HepG2 (cell line): ENCODE measurements around the gene STPG4. TPM values are rescaled to one million over a fixed set of nuclear protein-coding genes. Genes with fewer than 3 reads are reported as not detected.
A peak's percentile ranks its signal among the peaks of the same experiment; 100 is the strongest.

ENCODE experiments used
- ATAC-seq: fragments of 200-7000 bp; cut with Tn5 transposase; 3 replicates; pipeline ENCODE4 v1.9.1; 2020; ENCODE audit warnings: mild to moderate bottlenecking, moderate library complexity
- BruUV-seq: library from RNA; stranded (reverse); fragments of 400-500 nt; replicated peaks from 2 replicates; lab custom pipeline; 2021; lab: Mats Ljungman, UMichigan
- CTCF ChIA-PET: fragments of 300-600 bp; formaldehyde crosslinking; extraction: SDS; loops from one replicate; lab custom pipeline; 2021; ENCODE audit warnings: low total read pairs, inconsistent platforms, low intra/inter-chr PET ratio; lab: Yijun Ruan, JAX
- POLR2A ChIA-PET: fragments of 350-600 bp; sonication (Branson Sonifier 250); formaldehyde crosslinking; loops from one replicate; lab custom pipeline; 2020; ENCODE audit warnings: antibody characterized with exemption, inconsistent platforms; lab: Yijun Ruan, JAX
- DNase-seq: peaks from one replicate; pipeline ENCODE4 v3.0.0-alpha.2; 2015; ENCODE audit warnings: low spot score
- FAIRE-seq: peaks from 3 replicates; lab custom pipeline; 2011; peaks lifted over from hg19 to GRCh38; lab: Jason Lieb, UNC
- H2AFZ ChIP-seq: one replicate; pipeline ENCODE4 v1.6.1; 2011; ENCODE audit warnings: low read length, inconsistent platforms
- H3K27ac ChIP-seq: fragments of 300-600 bp; 3 replicates; pipeline ENCODE4 v1.8.0; 2011; ENCODE audit warnings: mixed run types, mild to moderate bottlenecking, mixed read lengths, low read length, inconsistent platforms; ENCODE audit not compliant: insufficient read depth; ENCODE audit errors: extremely low read length
- H3K27me3 ChIP-seq, 2 experiments: fragments of 200-600 bp in 1 of 2; 2 replicates in 1 of 2; 3 replicates in 1 of 2; pipeline versions ENCODE4 v1.6.0 to v1.8.0; 2011; ENCODE audit warnings: low read length in 2 of 2, mild to moderate bottlenecking in 2 of 2, moderate library complexity in 2 of 2, inconsistent platforms in 1 of 2; ENCODE audit not compliant: insufficient read depth in 2 of 2, control insufficient read depth in 1 of 2
- H3K36me3 ChIP-seq, 2 experiments: fragments of 200-600 bp in 1 of 2; replicated peaks in 1 of 2; 2 replicates in 1 of 2; 3 replicates in 1 of 2; pipeline versions ENCODE4 v1.5.1 to v1.8.0; 2011; ENCODE audit warnings: low read length in 2 of 2, inconsistent platforms in 1 of 2; ENCODE audit not compliant: insufficient read depth in 2 of 2, control insufficient read depth in 1 of 2
- H3K4me1 ChIP-seq: 2 replicates; pipeline ENCODE4 v1.5.1; 2012; ENCODE audit warnings: low read length, inconsistent platforms; ENCODE audit not compliant: insufficient read depth
- H3K4me2 ChIP-seq: 2 replicates; pipeline ENCODE4 v1.6.0; 2011; ENCODE audit warnings: low read depth, low read length, inconsistent platforms
- H3K4me3 ChIP-seq, 3 experiments: fragments of 200-600 bp in 1 of 3; sonication (generic), shearing (Covaris generic) in 1 of 3; replicated peaks in 1 of 3; 2 replicates each; pipeline ENCODE4 v1.5.1; 2011 to 2016; ENCODE audit warnings: low read length in 3 of 3, inconsistent platforms in 2 of 3, low read depth in 2 of 3, mild to moderate bottlenecking in 2 of 3, control low read depth in 1 of 3, mixed read lengths in 1 of 3; ENCODE audit not compliant: insufficient read depth in 1 of 3
- H3K79me2 ChIP-seq: one replicate; pipeline ENCODE4 v1.6.1; 2011; ENCODE audit warnings: low read length, inconsistent platforms; ENCODE audit not compliant: insufficient read depth
- H3K9ac ChIP-seq: 2 replicates; pipeline ENCODE4 v1.6.0; 2011; ENCODE audit warnings: mild to moderate bottlenecking, low read depth, low read length, inconsistent platforms; ENCODE audit not compliant: insufficient read depth
- H3K9me3 ChIP-seq: 2 replicates; pipeline ENCODE4 v1.5.1; 2012; ENCODE audit warnings: mild to moderate bottlenecking, low read length
- H4K20me1 ChIP-seq: 2 replicates; pipeline ENCODE4 v1.6.0; 2011; ENCODE audit warnings: inconsistent platforms, mild to moderate bottlenecking, low read length, moderate library complexity; ENCODE audit not compliant: insufficient read depth
- ARNTL ChIP-seq: sonication (generic); formaldehyde crosslinking; IDR thresholded peaks from 2 replicates; pipeline ENCODE4 v1.4.0; 2020; ENCODE audit warnings: mild to moderate bottlenecking, missing genetic modification reagents
- CEBPB ChIP-seq: IDR thresholded peaks from 2 replicates; pipeline ENCODE4 v1.6.1; 2011; ENCODE audit warnings: low read depth, low read length, improper control_type of control experiment, borderline replicate concordance
- MEF2D ChIP-seq: sonication (generic); formaldehyde crosslinking; IDR thresholded peaks from 2 replicates; pipeline ENCODE4 v1.5.1; 2020; ENCODE audit warnings: mild to moderate bottlenecking, missing genetic modification reagents
- SMARCE1 ChIP-seq: fragments of 450-650 bp; IDR thresholded peaks from 2 replicates; pipeline ENCODE4 v1.6.1; 2017; ENCODE audit warnings: borderline replicate concordance
- STAG1 ChIP-seq: sonication (generic); formaldehyde crosslinking; IDR thresholded peaks from 2 replicates; pipeline ENCODE4 v1.4.0; 2020; ENCODE audit warnings: missing genetic modification reagents
- ZBTB21 ChIP-seq: sonication (generic); formaldehyde crosslinking; IDR thresholded peaks from 2 replicates; pipeline ENCODE4 v1.4.0; 2020; ENCODE audit warnings: missing genetic modification reagents
- ZNF17 ChIP-seq: sonication (generic); formaldehyde crosslinking; IDR thresholded peaks from 2 replicates; pipeline ENCODE4 v1.5.0; 2020; ENCODE audit warnings: mild to moderate bottlenecking, missing genetic modification reagents
- ZNF737 ChIP-seq: sonication (generic); formaldehyde crosslinking; IDR thresholded peaks from 2 replicates; pipeline ENCODE4 v1.5.0; 2020; ENCODE audit warnings: missing genetic modification reagents, mild to moderate bottlenecking, borderline replicate concordance
- ZSCAN22 ChIP-seq: sonication (generic); formaldehyde crosslinking; IDR thresholded peaks from 2 replicates; pipeline ENCODE4 v1.4.0; 2020; ENCODE audit warnings: mild to moderate bottlenecking, missing genetic modification reagents
- WGBS: methylation state at CpG from one replicate; pipeline ENCODE4 v1.1.6; 2017; ENCODE audit warnings: low lambda C conversion rate; 5-methylcytosine and 5-hydroxymethylcytosine counted together
- in situ Hi-C: cut with HindIII; loops from 2 replicates; pipeline ENCODE4 v1.10.0; 2017; ENCODE audit warnings: low pct_unique_long_range_greater_than_20kb; ENCODE audit not compliant: extremely low pct_ligation_motif_present
- intact Hi-C: fragments of 100-400 bp; cut with micrococcal nuclease; formaldehyde crosslinking; loops from one replicate; pipeline ENCODE4 v1.10.0; 2022; ENCODE audit not compliant: unreplicated experiment
- polyA plus RNA-seq, 8 experiments: library from polyadenylated mRNA; depleted of rRNA in 3 of 8; stranded (reverse) in 7 of 8; unstranded in 1 of 8; fragments of >200 nt; fragmentation: Illumina TruSeq in 4 of 8; extraction: Trizol in 4 of 8; gene quantifications; 2 replicates each; pipeline versions ENCODE4 v1.2.1 to v1.2.3, GENCODE V29; 2011 to 2016; ENCODE audit warnings: low read depth in 4 of 8, missing spikeins in 1 of 8, mixed read lengths in 1 of 8; ENCODE audit not compliant: insufficient read depth in 1 of 8
- total RNA-seq, 5 experiments: library from RNA; depleted of rRNA; stranded (reverse); fragments of >200 nt; fragmentation: Illumina TruSeq; extraction: Trizol; gene quantifications; 2 replicates each; pipeline ENCODE4 v1.2.3, GENCODE V29; 2016; ENCODE audit warnings: low read depth in 1 of 5
- TF ChIP-seq, protein P1 (sequence below): sonication (generic); formaldehyde crosslinking; IDR thresholded peaks from 2 replicates; pipeline ENCODE4 v1.4.0; 2020; ENCODE audit warnings: missing genetic modification reagents
- TF ChIP-seq, protein P2 (sequence below): sonication (generic); formaldehyde crosslinking; IDR thresholded peaks from 2 replicates; pipeline ENCODE4 v1.5.1; 2020; ENCODE audit warnings: mild to moderate bottlenecking, missing genetic modification reagents, borderline replicate concordance

STPG4 gene
- total and polyA plus RNA-seq, 2 of the 13 experiments (the other 11 are each of a cell fraction or from before 2014, with no cell fraction given): 0.11 to 0.15 TPM

DNA sequence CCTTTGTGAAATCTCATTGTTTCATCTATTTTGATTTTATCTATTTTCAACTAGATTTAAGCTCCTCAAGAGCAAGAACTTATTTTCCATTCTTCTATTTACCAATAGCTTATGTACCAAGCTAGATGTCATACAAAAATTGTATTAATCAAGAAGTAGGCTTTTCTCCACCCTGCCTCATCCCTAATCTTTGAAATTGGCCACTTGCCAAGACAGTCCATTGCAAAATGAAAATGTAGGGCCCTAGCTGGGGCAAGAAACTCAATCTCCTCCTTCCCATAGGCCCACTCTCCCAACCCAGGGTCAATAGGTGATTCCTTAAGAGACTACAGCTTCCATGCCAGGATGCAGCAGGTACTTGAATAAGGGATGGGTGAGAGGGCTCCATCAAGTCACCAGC lies 39.3 kb upstream of the STPG4 start (continued):
- TF ChIP-seq STAG1 (CRISPR knock-in tag): no peak
- no peak for TF ChIP-seq SMARCE1

DNA sequence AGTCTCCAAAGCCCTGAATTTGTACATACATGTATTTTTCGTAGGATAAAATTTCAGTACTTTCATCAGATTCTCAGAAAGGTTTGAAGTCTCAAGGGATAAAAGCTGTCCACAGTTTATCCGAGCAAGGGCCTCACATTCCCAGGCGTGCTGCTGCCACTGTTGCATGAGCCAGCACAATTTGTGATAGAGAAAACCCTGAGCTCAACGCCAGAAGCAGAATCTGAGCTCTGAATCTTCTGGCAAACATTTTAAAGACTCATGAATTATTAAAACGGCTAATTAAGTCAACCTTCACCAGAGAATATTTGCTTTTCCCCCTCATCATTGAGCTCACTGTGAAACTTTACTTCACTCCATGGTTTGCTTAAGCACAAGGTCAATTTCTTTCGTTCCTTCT lies 38.5 kb upstream of the STPG4 start:
- H3K27ac ChIP-seq: no peak overlapping the region
- intact Hi-C loops: no loop called here
- in situ Hi-C loops: no loop called here
- 4% methylated on average over 6 of the region's 6 CpGs for WGBS
- DNase-seq (no peak), ATAC-seq (no peak), FAIRE-seq (no peak)
- H3K79me2 ChIP-seq: no peaks in the 10 kb centered on the region
- no peaks in the 10 kb centered on the region for H3K36me3 ChIP-seq
- H3K27me3 ChIP-seq: peaks cover 1 to 3% of the 10 kb centered on the region in 2 experiments; a peak in 3 of 5 replicates
- BruUV-seq: no TSS peak
- H3K4me1 ChIP-seq: peaks cover 61% of the 10 kb centered on the region
- ChIA-PET CTCF (no interaction called here), POLR2A (no interaction called here)
- no peak for TF ChIP-seq ZSCAN22
- TF ChIP-seq MEF2D (CRISPR knock-in tag): 0 out of 2 replicates have a peak, but pooled peaks have one; percentile 13
- no peaks in the 10 kb centered on the region for H4K20me1 ChIP-seq
- H2AFZ ChIP-seq: no peak overlapping the region
- H3K9me3 ChIP-seq: no peaks in the 10 kb centered on the region
- H3K9ac ChIP-seq: no peak overlapping the region
- peak overlapping the region in 1 of 3 experiments; percentile 54; a peak in 1 of 6 replicates for H3K4me3 ChIP-seq
- peak overlapping the region; percentile 92 for H3K4me2 ChIP-seq

DNA sequence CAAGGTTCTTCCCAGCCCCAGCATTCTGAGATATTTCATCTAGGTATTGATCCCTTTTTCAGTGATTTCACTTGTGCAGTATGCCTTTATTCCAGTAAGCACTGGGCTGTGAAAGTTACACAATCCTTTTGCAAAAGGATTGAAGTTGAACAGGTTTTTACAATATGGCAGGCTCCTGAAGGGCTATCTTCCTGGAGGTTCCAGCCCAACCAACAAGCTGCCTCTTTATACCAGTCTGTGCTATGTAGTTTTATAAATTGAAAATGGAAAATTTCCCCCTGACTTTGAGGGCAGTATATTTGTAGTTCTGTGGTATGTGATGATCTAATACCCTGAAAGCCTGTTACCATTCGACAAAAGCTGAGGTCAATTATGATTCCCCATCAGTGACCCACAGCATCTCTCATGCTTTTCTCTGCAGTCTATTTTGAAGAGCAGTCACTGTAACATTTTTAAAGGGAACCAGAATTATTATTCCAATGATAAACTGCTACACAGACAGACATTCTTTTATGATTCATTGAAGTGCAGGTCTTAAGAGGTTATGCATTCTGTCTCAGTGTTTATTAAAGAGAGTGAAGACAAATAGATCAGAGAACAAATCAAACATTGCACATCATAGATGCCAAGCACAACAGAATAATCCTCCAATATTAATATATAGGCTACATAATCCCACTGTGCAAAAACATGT lies 35.2 kb upstream of the STPG4 start:
- no peak overlapping the region for H3K27ac ChIP-seq
- in situ Hi-C loops (no loop called here), intact Hi-C loops (no loop called here)
- H4K20me1 ChIP-seq: no peaks in the 10 kb centered on the region
- no peak for ATAC-seq
- no peak overlapping the region for H3K4me2 ChIP-seq
- H3K9ac ChIP-seq: no peak overlapping the region
- H3K36me3 ChIP-seq: no peaks in the 10 kb centered on the region
- no peak overlapping the region for H2AFZ ChIP-seq
- TF ChIP-seq ZNF737 (CRISPR knock-in tag) (no peak), ZNF17 (CRISPR knock-in tag) (no peak), ZBTB21 (CRISPR knock-in tag) (no peak), ARNTL (CRISPR knock-in tag) (no peak), CEBPB (peak; percentile 82)
- TF ChIP-seq, protein P1, sequence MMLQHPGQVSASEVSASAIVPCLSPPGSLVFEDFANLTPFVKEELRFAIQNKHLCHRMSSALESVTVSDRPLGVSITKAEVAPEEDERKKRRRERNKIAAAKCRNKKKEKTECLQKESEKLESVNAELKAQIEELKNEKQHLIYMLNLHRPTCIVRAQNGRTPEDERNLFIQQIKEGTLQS (CRISPR knock-in tag): no peak
- TF ChIP-seq, protein P2, sequence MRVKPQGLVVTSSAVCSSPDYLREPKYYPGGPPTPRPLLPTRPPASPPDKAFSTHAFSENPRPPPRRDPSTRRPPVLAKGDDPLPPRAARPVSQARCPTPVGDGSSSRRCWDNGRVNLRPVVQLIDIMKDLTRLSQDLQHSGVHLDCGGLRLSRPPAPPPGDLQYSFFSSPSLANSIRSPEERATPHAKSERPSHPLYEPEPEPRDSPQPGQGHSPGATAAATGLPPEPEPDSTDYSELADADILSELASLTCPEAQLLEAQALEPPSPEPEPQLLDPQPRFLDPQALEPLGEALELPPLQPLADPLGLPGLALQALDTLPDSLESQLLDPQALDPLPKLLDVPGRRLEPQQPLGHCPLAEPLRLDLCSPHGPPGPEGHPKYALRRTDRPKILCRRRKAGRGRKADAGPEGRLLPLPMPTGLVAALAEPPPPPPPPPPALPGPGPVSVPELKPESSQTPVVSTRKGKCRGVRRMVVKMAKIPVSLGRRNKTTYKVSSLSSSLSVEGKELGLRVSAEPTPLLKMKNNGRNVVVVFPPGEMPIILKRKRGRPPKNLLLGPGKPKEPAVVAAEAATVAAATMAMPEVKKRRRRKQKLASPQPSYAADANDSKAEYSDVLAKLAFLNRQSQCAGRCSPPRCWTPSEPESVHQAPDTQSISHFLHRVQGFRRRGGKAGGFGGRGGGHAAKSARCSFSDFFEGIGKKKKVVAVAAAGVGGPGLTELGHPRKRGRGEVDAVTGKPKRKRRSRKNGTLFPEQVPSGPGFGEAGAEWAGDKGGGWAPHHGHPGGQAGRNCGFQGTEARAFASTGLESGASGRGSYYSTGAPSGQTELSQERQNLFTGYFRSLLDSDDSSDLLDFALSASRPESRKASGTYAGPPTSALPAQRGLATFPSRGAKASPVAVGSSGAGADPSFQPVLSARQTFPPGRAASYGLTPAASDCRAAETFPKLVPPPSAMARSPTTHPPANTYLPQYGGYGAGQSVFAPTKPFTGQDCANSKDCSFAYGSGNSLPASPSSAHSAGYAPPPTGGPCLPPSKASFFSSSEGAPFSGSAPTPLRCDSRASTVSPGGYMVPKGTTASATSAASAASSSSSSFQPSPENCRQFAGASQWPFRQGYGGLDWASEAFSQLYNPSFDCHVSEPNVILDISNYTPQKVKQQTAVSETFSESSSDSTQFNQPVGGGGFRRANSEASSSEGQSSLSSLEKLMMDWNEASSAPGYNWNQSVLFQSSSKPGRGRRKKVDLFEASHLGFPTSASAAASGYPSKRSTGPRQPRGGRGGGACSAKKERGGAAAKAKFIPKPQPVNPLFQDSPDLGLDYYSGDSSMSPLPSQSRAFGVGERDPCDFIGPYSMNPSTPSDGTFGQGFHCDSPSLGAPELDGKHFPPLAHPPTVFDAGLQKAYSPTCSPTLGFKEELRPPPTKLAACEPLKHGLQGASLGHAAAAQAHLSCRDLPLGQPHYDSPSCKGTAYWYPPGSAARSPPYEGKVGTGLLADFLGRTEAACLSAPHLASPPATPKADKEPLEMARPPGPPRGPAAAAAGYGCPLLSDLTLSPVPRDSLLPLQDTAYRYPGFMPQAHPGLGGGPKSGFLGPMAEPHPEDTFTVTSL (CRISPR knock-in tag): no peak
- no peaks in the 10 kb centered on the region; a peak in 3 of 5 replicates for H3K27me3 ChIP-seq
- ChIA-PET POLR2A (no interaction called here), CTCF (no interaction called here)
- no TSS peak for BruUV-seq
- H3K9me3 ChIP-seq: no peaks in the 10 kb centered on the region
- peaks cover 54% of the 10 kb centered on the region for H3K4me1 ChIP-seq
- no peak overlapping the region for H3K4me3 ChIP-seq
- DNase-seq: no peak
- FAIRE-seq: no peak
- WGBS: 19% methylated on average over 1 of the region's 1 CpG
- H3K79me2 ChIP-seq: no peaks in the 10 kb centered on the region
